ENCODE measurements around the gene SCN3A.

The SCN3A gene

GRCh38 chr2:165067643-165068486, 136.0 kb downstream of the SCN3A start:
- TF ChIP-seq, protein P1, sequence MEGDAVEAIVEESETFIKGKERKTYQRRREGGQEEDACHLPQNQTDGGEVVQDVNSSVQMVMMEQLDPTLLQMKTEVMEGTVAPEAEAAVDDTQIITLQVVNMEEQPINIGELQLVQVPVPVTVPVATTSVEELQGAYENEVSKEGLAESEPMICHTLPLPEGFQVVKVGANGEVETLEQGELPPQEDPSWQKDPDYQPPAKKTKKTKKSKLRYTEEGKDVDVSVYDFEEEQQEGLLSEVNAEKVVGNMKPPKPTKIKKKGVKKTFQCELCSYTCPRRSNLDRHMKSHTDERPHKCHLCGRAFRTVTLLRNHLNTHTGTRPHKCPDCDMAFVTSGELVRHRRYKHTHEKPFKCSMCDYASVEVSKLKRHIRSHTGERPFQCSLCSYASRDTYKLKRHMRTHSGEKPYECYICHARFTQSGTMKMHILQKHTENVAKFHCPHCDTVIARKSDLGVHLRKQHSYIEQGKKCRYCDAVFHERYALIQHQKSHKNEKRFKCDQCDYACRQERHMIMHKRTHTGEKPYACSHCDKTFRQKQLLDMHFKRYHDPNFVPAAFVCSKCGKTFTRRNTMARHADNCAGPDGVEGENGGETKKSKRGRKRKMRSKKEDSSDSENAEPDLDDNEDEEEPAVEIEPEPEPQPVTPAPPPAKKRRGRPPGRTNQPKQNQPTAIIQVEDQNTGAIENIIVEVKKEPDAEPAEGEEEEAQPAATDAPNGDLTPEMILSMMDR (IDR thresholded peaks at IDR 0.05; ENCODE audit: low read depth, low read length, missing control alignments) = no peak
- DNase-seq (ENCODE audit: low read depth) = no peak
- no peak overlapping the region for H3K4me3 ChIP-seq (ENCODE audit: low read depth, low read length)

- TF ChIP-seq, protein P1 (IDR thresholded peaks at IDR 0.05; ENCODE audit: low read depth, low read length, missing control alignments) = no peak
- no peak for DNase-seq (ENCODE audit: low read depth)
- H3K4me3 ChIP-seq (ENCODE audit: low read depth, low read length) = no peak overlapping the region
Observed at GRCh38 chr2:165064743-165065142, 139.1 kb downstream of the SCN3A start.

GRCh38 chr2:165060411-165060810, 143.4 kb downstream of the SCN3A start:
- no peak for DNase-seq (ENCODE audit: low read depth)
- no peak overlapping the region for H3K4me3 ChIP-seq (ENCODE audit: low read depth, low read length)
- TF ChIP-seq, protein P1 (IDR thresholded peaks at IDR 0.05; ENCODE audit: low read depth, low read length, missing control alignments) = no peak

- TF ChIP-seq, protein P1 (IDR thresholded peaks at IDR 0.05; ENCODE audit: low read depth, low read length, missing control alignments) = no peak
- no peak overlapping the region for H3K4me3 ChIP-seq (ENCODE audit: low read depth, low read length)
- no peak for DNase-seq (ENCODE audit: low read depth)
Observed at GRCh38 chr2:165058476-165059265, 145.2 kb downstream of the SCN3A start.

GRCh38 chr2:165057931-165058330, 145.9 kb downstream of the SCN3A start:
- no peak overlapping the region for H3K4me3 ChIP-seq (ENCODE audit: low read depth, low read length)
- TF ChIP-seq, protein P1 (IDR thresholded peaks at IDR 0.05; ENCODE audit: low read depth, low read length, missing control alignments) = no peak
- DNase-seq (ENCODE audit: low read depth) = no peak

- TF ChIP-seq, protein P1 (IDR thresholded peaks at IDR 0.05; ENCODE audit: low read depth, low read length, missing control alignments) = no peak
- no peak overlapping the region for H3K4me3 ChIP-seq (ENCODE audit: low read depth, low read length)
- DNase-seq (ENCODE audit: low read depth) = no peak
Observed at GRCh38 chr2:165057308-165057707, 146.5 kb downstream of the SCN3A start.

Measured in GM12864 (cell line).